ENCODE data around the gene PLA2G6. TPM values are rescaled to one million over a fixed set of nuclear protein-coding genes. Genes with fewer than 3 reads are reported as not detected.

The PLA2G6 gene
- total and polyA plus RNA-seq, 2 of the 13 experiments (the other 11 are each of a cell fraction or from before 2014, with no cell fraction given), result 4.8 to 11.5 TPM

- TF ChIP-seq MYPOP (CRISPR knock-in tag; IDR thresholded peaks at IDR 0.05) (peak; percentile 68; the same call in 1 of the 2 replicates), ZNF264 (CRISPR knock-in tag; IDR thresholded peaks at IDR 0.05) (no peak), ZFP36L1 (CRISPR knock-in tag; IDR thresholded peaks at IDR 0.05) (no peak), ZNF18 (CRISPR knock-in tag; IDR thresholded peaks at IDR 0.05; ENCODE audit: insufficient replicate concordance) (no peak), MXD4 (CRISPR knock-in tag; IDR thresholded peaks at IDR 0.05) (peak; percentile 27; the same call in 1 of the 2 replicates), ZFYVE20 (CRISPR knock-in tag; IDR thresholded peaks at IDR 0.05; ENCODE audit: borderline replicate concordance, low read depth) (no peak), SMAD1 (CRISPR knock-in tag; IDR thresholded peaks at IDR 0.05; ENCODE audit: borderline replicate concordance, low read depth) (peak; percentile 50; the same call in 1 of the 2 replicates), ZNF496 (CRISPR knock-in tag; IDR thresholded peaks at IDR 0.05; ENCODE audit: insufficient replicate concordance) (no peak), ZSCAN25 (CRISPR knock-in tag; IDR thresholded peaks at IDR 0.05) (no peak), ZNF546 (CRISPR knock-in tag; conservative IDR thresholded peaks at IDR 0.05) (no peak), FOXC1 (CRISPR knock-in tag; IDR thresholded peaks at IDR 0.05; ENCODE audit: borderline replicate concordance) (no peak), ZNF773 (CRISPR knock-in tag; IDR thresholded peaks at IDR 0.05; ENCODE audit: borderline replicate concordance) (no peak; the same call in 1 of the 2 replicates), RELA (CRISPR knock-in tag; IDR thresholded peaks at IDR 0.05) (no peak), ZNF547 (CRISPR knock-in tag; IDR thresholded peaks at IDR 0.05) (no peak), MTF2 (CRISPR knock-in tag; IDR thresholded peaks at IDR 0.05; ENCODE audit: borderline replicate concordance) (no peak), MAF1 (CRISPR knock-in tag; IDR thresholded peaks at IDR 0.05; ENCODE audit: borderline replicate concordance) (no peak), ZNF543 (CRISPR knock-in tag; IDR thresholded peaks at IDR 0.05) (no peak; the same call in 1 of the 2 replicates)
- TF ChIP-seq, protein P1, sequence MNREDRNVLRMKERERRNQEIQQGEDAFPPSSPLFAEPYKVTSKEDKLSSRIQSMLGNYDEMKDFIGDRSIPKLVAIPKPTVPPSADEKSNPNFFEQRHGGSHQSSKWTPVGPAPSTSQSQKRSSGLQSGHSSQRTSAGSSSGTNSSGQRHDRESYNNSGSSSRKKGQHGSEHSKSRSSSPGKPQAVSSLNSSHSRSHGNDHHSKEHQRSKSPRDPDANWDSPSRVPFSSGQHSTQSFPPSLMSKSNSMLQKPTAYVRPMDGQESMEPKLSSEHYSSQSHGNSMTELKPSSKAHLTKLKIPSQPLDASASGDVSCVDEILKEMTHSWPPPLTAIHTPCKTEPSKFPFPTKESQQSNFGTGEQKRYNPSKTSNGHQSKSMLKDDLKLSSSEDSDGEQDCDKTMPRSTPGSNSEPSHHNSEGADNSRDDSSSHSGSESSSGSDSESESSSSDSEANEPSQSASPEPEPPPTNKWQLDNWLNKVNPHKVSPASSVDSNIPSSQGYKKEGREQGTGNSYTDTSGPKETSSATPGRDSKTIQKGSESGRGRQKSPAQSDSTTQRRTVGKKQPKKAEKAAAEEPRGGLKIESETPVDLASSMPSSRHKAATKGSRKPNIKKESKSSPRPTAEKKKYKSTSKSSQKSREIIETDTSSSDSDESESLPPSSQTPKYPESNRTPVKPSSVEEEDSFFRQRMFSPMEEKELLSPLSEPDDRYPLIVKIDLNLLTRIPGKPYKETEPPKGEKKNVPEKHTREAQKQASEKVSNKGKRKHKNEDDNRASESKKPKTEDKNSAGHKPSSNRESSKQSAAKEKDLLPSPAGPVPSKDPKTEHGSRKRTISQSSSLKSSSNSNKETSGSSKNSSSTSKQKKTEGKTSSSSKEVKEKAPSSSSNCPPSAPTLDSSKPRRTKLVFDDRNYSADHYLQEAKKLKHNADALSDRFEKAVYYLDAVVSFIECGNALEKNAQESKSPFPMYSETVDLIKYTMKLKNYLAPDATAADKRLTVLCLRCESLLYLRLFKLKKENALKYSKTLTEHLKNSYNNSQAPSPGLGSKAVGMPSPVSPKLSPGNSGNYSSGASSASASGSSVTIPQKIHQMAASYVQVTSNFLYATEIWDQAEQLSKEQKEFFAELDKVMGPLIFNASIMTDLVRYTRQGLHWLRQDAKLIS (CRISPR knock-in tag; IDR thresholded peaks at IDR 0.05), result no peak
- TF ChIP-seq, protein P2, sequence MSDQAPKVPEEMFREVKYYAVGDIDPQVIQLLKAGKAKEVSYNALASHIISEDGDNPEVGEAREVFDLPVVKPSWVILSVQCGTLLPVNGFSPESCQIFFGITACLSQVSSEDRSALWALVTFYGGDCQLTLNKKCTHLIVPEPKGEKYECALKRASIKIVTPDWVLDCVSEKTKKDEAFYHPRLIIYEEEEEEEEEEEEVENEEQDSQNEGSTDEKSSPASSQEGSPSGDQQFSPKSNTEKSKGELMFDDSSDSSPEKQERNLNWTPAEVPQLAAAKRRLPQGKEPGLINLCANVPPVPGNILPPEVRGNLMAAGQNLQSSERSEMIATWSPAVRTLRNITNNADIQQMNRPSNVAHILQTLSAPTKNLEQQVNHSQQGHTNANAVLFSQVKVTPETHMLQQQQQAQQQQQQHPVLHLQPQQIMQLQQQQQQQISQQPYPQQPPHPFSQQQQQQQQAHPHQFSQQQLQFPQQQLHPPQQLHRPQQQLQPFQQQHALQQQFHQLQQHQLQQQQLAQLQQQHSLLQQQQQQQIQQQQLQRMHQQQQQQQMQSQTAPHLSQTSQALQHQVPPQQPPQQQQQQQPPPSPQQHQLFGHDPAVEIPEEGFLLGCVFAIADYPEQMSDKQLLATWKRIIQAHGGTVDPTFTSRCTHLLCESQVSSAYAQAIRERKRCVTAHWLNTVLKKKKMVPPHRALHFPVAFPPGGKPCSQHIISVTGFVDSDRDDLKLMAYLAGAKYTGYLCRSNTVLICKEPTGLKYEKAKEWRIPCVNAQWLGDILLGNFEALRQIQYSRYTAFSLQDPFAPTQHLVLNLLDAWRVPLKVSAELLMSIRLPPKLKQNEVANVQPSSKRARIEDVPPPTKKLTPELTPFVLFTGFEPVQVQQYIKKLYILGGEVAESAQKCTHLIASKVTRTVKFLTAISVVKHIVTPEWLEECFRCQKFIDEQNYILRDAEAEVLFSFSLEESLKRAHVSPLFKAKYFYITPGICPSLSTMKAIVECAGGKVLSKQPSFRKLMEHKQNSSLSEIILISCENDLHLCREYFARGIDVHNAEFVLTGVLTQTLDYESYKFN (CRISPR knock-in tag; conservative IDR thresholded peaks at IDR 0.05), result no peak
Observed at GRCh38 chr22:38201711-38202436, 20.2 kb upstream of the PLA2G6 start, which contains the start of gene MAFF (continued).
